GM12878 (cell line): ENCODE measurements around the gene HAO2. TPM values are rescaled to one million over a fixed set of nuclear protein-coding genes. Genes with fewer than 3 reads are reported as not detected.

Experiments used
- ATAC-seq: fragments of 200-7000 bp; cut with Tn5 transposase; 3 replicates; pipeline ENCODE4 v1.9.1; 2020; ENCODE audit warnings: mild to moderate bottlenecking, moderate library complexity
- BruUV-seq: library from RNA; stranded (reverse); fragments of 400-500 nt; replicated peaks from 2 replicates; lab custom pipeline; 2021; lab: Mats Ljungman, UMichigan
- CTCF ChIA-PET: fragments of 300-600 bp; sonication (Branson Sonifier 250); formaldehyde crosslinking; extraction: SDS; loops from one replicate; lab custom pipeline; 2021; ENCODE audit warnings: inconsistent platforms; lab: Yijun Ruan, JAX
- POLR2A ChIA-PET: fragments of 350-600 bp; formaldehyde crosslinking; extraction: SDS; loops from one replicate; lab custom pipeline; 2021; ENCODE audit warnings: inconsistent platforms; lab: Charles Lee
- RAD21 ChIA-PET: fragments of 300-600 bp; sonication (Branson Sonifier 250); formaldehyde crosslinking; loops from one replicate; lab custom pipeline; 2023; ENCODE audit warnings: antibody characterized with exemption; ENCODE audit not compliant: unreplicated experiment; lab: Charles Lee
- SMC1A ChIA-PET: fragments of 300-600 bp; sonication (Branson Sonifier 250); formaldehyde crosslinking; loops from one replicate; lab custom pipeline; 2023; ENCODE audit not compliant: unreplicated experiment, uncharacterized antibody; lab: Charles Lee
- DNase-seq: peaks from one replicate; pipeline ENCODE4 v3.0.0-alpha.2; 2011; ENCODE audit warnings: low read depth, low spot score
- FAIRE-seq: peaks from 3 replicates; lab custom pipeline; 2011; peaks lifted over from hg19 to GRCh38; lab: Jason Lieb, UNC
- H2AFZ ChIP-seq: 2 replicates; pipeline ENCODE4 v1.6.0; 2011; ENCODE audit warnings: low read depth, low read length, control low read depth; ENCODE audit not compliant: control insufficient read depth
- H3K27ac ChIP-seq: 2 replicates; pipeline ENCODE4 v1.5.1; 2011; ENCODE audit warnings: control low read depth; ENCODE audit not compliant: control insufficient read depth, insufficient read depth
- H3K27me3 ChIP-seq, 2 experiments: replicated peaks in 1 of 2; 2 replicates each; pipeline versions ENCODE4 v1.6.0 to v1.6.1; 2011; ENCODE audit warnings: low read length in 1 of 2; ENCODE audit not compliant: control insufficient read depth in 2 of 2, insufficient read depth in 2 of 2
- H3K36me3 ChIP-seq, 2 experiments: 2 replicates each; pipeline ENCODE4 v1.5.1; 2011; ENCODE audit warnings: low read length in 1 of 2; ENCODE audit not compliant: control insufficient read depth in 2 of 2, insufficient read depth in 2 of 2
- H3K4me1 ChIP-seq: 2 replicates; pipeline ENCODE4 v1.6.1; 2011; ENCODE audit warnings: mild to moderate bottlenecking, low read length, moderate library complexity, mixed read lengths; ENCODE audit not compliant: control insufficient read depth, insufficient read depth
- H3K4me2 ChIP-seq: 2 replicates; pipeline ENCODE4 v1.6.0; 2011; ENCODE audit warnings: control low read depth; ENCODE audit not compliant: control insufficient read depth, insufficient read depth
- H3K4me3 ChIP-seq: fragments of 200-600 bp; sonication (generic); 2 replicates; pipeline ENCODE4 v1.5.1; 2016
- H3K79me2 ChIP-seq: 2 replicates; pipeline ENCODE4 v1.6.0; 2011; ENCODE audit warnings: low read length; ENCODE audit not compliant: control insufficient read depth, insufficient read depth
- H3K9ac ChIP-seq: 2 replicates; pipeline ENCODE4 v1.8.0; 2011; ENCODE audit warnings: low read length, control low read depth, mixed read lengths; ENCODE audit not compliant: control insufficient read depth, insufficient read depth
- H3K9me3 ChIP-seq: replicated peaks from 3 replicates; pipeline ENCODE4 v1.5.1; 2011; ENCODE audit warnings: mild to moderate bottlenecking, low read length; ENCODE audit not compliant: control insufficient read depth, insufficient read depth
- H4K20me1 ChIP-seq: 2 replicates; pipeline ENCODE4 v1.6.0; 2011; ENCODE audit not compliant: control insufficient read depth, insufficient read depth
- IRF4 ChIP-seq: IDR thresholded peaks from 2 replicates; pipeline ENCODE4 v1.6.1; 2011; ENCODE audit warnings: low read depth, low read length
- LARP7 ChIP-seq: fragments of 450-650 bp; IDR thresholded peaks from 2 replicates; pipeline ENCODE4 v1.6.1; 2017; ENCODE audit warnings: mild to moderate bottlenecking
- NFXL1 ChIP-seq: fragments of 450-650 bp; IDR thresholded peaks from 2 replicates; pipeline ENCODE4 v1.6.1; 2017; ENCODE audit warnings: antibody characterized with exemption, mild to moderate bottlenecking, borderline replicate concordance
- RAD21 ChIP-seq: IDR thresholded peaks from 2 replicates; pipeline ENCODE4 v1.6.1; 2011; ENCODE audit warnings: mild to moderate bottlenecking, low read depth, low read length, moderate library complexity; ENCODE audit not compliant: insufficient read depth
- SMC3 ChIP-seq: IDR thresholded peaks from 2 replicates; pipeline ENCODE4 v1.6.1; 2011; ENCODE audit warnings: low read length, improper control_type of control experiment, borderline replicate concordance
- WGBS: methylation state at CpG from one replicate; pipeline ENCODE4 v1.1.6; 2016; ENCODE audit warnings: low lambda C conversion rate; ENCODE audit not compliant: insufficient replicate concordance, insufficient coverage; ENCODE audit errors: missing lambda C conversion rate; 5-methylcytosine and 5-hydroxymethylcytosine counted together
- in situ Hi-C: fragments of 300-500 bp; cut with MboI; formaldehyde crosslinking; loops from 9 replicates; pipeline ENCODE4 v1.14.3; 2018; ENCODE audit warnings: mixed read lengths
- intact Hi-C: fragments of 100-400 bp; cut with micrococcal nuclease; formaldehyde crosslinking; loops from one replicate; pipeline ENCODE4 v1.14.2; 2022; ENCODE audit not compliant: unreplicated experiment
- polyA plus RNA-seq, 11 experiments: library from polyadenylated mRNA; depleted of rRNA in 4 of 11; unstranded in 6 of 11; stranded (reverse) in 5 of 11; fragments of >200 nt; fragmentation: Nextera tagmentation in 4 of 11; fragmentation: Illumina TruSeq in 1 of 11; extraction: Ambion mirVana in 4 of 11; extraction: Trizol in 1 of 11; gene quantifications; 1 replicate in 1 of 11; 2 replicates in 10 of 11; pipeline versions ENCODE4 v1.2.1 to v1.2.3, GENCODE V29; 2011 to 2016; ENCODE audit warnings: inconsistent platforms in 2 of 11, missing spikeins in 2 of 11, low read depth in 1 of 11
- total RNA-seq, 4 experiments: library from RNA; depleted of rRNA in 3 of 4; stranded (reverse); fragments of >200 nt in 3 of 4; fragmentation: Illumina TruSeq in 1 of 4; extraction: Trizol in 1 of 4; gene quantifications; 2 replicates each; pipeline versions ENCODE4 v1.2.1 to v1.2.3, GENCODE V29; 2013 to 2021
- TF ChIP-seq, protein P1 (sequence below), 3 experiments: IDR thresholded peaks in 2 of 3; conservative IDR thresholded peaks in 1 of 3; 2 replicates each; pipeline ENCODE4 v1.5.1; 2011; ENCODE audit warnings: low read depth in 3 of 3, low read length in 3 of 3, mild to moderate bottlenecking in 3 of 3, control low read depth in 2 of 3, moderate library complexity in 2 of 3, inconsistent platforms in 1 of 3, mixed read lengths in 1 of 3; ENCODE audit not compliant: control insufficient read depth in 2 of 3, insufficient read depth in 1 of 3; ENCODE audit errors: extremely low read depth in 1 of 3

HAO2 gene
- total and polyA plus RNA-seq, 10 of the 15 experiments (the other 5 are each of a cell fraction or from before 2014, with no cell fraction given), result not detected

GRCh38 chr1:119371815-119372214 is 3.2 kb downstream of the HAO2 start:
- Histone ChIP-seq H3K4me2 (no peak overlapping the region), H3K4me3 (no peak overlapping the region), H2AFZ (no peak overlapping the region), H3K27ac (no peak overlapping the region), H3K4me1 (peaks cover 5% of the 10 kb centered on the region; the same call in 1 of the 2 replicates), H3K9me3 (no peaks in the 10 kb centered on the region; the same call in 2 of the 3 replicates), H4K20me1 (no peaks in the 10 kb centered on the region), H3K79me2 (no peaks in the 10 kb centered on the region), H3K36me3 (no peaks in the 10 kb centered on the region), H3K9ac (no peak overlapping the region), H3K27me3 (no peaks in the 10 kb centered on the region)
- FAIRE-seq (no peak), ATAC-seq (no peak), DNase-seq (no peak)
- in situ Hi-C loops, result loop anchor here (10.0 kb wide), 1 partner anchor 303 kb away; no protein-coding TSS in a partner anchor
- TF ChIP-seq NFXL1, result no peak
- ChIA-PET CTCF (interaction anchor here (0.5 to 1.9 kb wide), 5 partner anchors 14 to 183 kb away, joined by 3 to 10 read pairs (median 7); no protein-coding TSS in a partner anchor), RAD21 (interaction anchor here (1.2 to 1.9 kb wide), 2 partner anchors 60 to 303 kb away, joined by 3 to 6 read pairs; no protein-coding TSS in a partner anchor), POLR2A (no interaction called here), SMC1A (interaction anchor here (1.0 to 2.3 kb wide), 7 partner anchors 13 to 303 kb away, joined by 4 to 12 read pairs (median 6); no protein-coding TSS in a partner anchor)
- WGBS, result 43% methylated on average over 2 of the region's 2 CpGs
- BruUV-seq, result no TSS peak
- intact Hi-C loops, result loop anchor here (1.0 to 10.0 kb wide), 4 partner anchors 103 to 291 kb away; no protein-coding TSS in a partner anchor

DNA sequence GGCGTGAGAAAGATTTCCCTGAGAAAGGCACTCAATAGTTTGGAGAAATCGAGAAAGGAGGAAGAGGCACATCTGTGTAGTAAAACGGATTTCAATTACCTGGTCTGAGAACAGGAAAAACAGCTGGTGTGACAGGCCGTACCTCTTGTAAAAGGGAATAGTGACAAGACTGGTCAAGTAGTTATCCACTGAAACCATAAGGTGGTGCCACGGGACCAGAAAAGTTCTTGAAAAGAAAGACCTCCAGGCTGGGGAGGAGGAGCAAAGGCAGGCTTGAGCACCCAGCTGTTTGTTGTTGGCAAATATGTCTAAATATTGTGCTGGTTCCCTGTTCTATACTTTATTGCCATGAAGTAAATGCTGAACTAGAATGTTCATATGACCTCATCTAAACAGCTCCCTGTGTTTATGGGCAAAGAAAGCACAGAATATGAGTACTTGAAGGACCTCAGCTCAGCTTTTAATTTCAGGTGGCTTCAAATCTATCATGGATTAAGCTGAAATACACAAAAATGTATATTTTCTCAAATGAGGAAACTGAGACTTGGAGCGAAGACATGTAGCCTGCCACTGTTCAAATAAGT is 4.0 kb downstream of the HAO2 start:
- Histone ChIP-seq H3K27ac (no peak overlapping the region), H3K4me3 (no peak overlapping the region), H3K9ac (no peak overlapping the region), H3K79me2 (no peaks in the 10 kb centered on the region), H2AFZ (peak overlapping the region; percentile 66; the same call in 1 of the 2 replicates), H3K4me1 (peaks cover 5% of the 10 kb centered on the region; the same call in 1 of the 2 replicates), H3K9me3 (no peaks in the 10 kb centered on the region; the same call in 2 of the 3 replicates), H3K36me3 (no peaks in the 10 kb centered on the region), H3K4me2 (no peak overlapping the region), H4K20me1 (no peaks in the 10 kb centered on the region), H3K27me3 (no peaks in the 10 kb centered on the region)
- in situ Hi-C loops, result loop anchor here (10.0 kb wide), 1 partner anchor 302 kb away; no protein-coding TSS in a partner anchor
- SMC1A ChIA-PET, result interaction anchor here (0.7 to 2.3 kb wide), 24 partner anchors 8 to 363 kb away, joined by 3 to 12 read pairs (median 4); no protein-coding TSS in a partner anchor
- DNase-seq, result no peak
- RAD21 ChIA-PET, result interaction anchor here (0.9 to 1.9 kb wide), 16 partner anchors 16 to 303 kb away, joined by 3 to 15 read pairs (median 4); no protein-coding TSS in a partner anchor
- BruUV-seq, result no TSS peak
- peak; percentile 83 for ATAC-seq
- CTCF ChIA-PET, result interaction anchor here (0.5 to 3.5 kb wide), 28 partner anchors 8 to 371 kb away, joined by 3 to 27 read pairs (median 5); partner anchors contain the start of gene WARS2
- intact Hi-C loops, result loop anchor here (1.0 to 10.0 kb wide), 4 partner anchors 102 to 290 kb away; no protein-coding TSS in a partner anchor
- 14% methylated on average over 6 of the region's 6 CpGs for WGBS
- TF ChIP-seq LARP7, result no peak
- TF ChIP-seq, protein P1, sequence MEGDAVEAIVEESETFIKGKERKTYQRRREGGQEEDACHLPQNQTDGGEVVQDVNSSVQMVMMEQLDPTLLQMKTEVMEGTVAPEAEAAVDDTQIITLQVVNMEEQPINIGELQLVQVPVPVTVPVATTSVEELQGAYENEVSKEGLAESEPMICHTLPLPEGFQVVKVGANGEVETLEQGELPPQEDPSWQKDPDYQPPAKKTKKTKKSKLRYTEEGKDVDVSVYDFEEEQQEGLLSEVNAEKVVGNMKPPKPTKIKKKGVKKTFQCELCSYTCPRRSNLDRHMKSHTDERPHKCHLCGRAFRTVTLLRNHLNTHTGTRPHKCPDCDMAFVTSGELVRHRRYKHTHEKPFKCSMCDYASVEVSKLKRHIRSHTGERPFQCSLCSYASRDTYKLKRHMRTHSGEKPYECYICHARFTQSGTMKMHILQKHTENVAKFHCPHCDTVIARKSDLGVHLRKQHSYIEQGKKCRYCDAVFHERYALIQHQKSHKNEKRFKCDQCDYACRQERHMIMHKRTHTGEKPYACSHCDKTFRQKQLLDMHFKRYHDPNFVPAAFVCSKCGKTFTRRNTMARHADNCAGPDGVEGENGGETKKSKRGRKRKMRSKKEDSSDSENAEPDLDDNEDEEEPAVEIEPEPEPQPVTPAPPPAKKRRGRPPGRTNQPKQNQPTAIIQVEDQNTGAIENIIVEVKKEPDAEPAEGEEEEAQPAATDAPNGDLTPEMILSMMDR (IDR thresholded peaks at IDR 0.05 in 2 of 3, conservative IDR thresholded peaks at IDR 0.05 in 1 of 3; ENCODE audit: control insufficient read depth in 2 of 3, extremely low read depth in 1 of 3, insufficient read depth in 1 of 3, low read depth in 3 of 3, low read length in 3 of 3), result peak in 2 of 3 experiments; percentile 35 to 57; a peak in 4 of 6 replicates
- TF ChIP-seq SMC3, result peak; percentile 46; the same call in 1 of the 2 replicates
- peak; percentile 38; the same call in 1 of the 2 replicates for TF ChIP-seq IRF4
- peak; percentile 56 for TF ChIP-seq RAD21
- FAIRE-seq, result peak; percentile 52
- POLR2A ChIA-PET, result no interaction called here
